Thoracic aorta (tissue), 2 donors: ENCODE measurements around the gene PDGFD. TPM values are rescaled to one million over a fixed set of nuclear protein-coding genes. Genes with fewer than 3 reads are reported as not detected.

Experiments
- ATAC-seq: fragments of 150-250 bp; one replicate; pipeline ENCODE4 v1.8.0; 2017; ENCODE audit warnings: low read depth; ENCODE audit not compliant: insufficient number of reproducible peaks, low FRiP score
- DNase-seq: peaks from one replicate; pipeline ENCODE4 v3.0.0-alpha.2; 2020; ENCODE audit warnings: low spot score
- H3K27ac ChIP-seq, 2 donors: fragments of 200-600 bp; sonication (generic); 1 replicate in 1 of 2; 2 replicates in 1 of 2; pipeline ENCODE4 v1.5.1; 2016; ENCODE audit warnings: mild to moderate bottlenecking in 2 of 2, moderate library complexity in 2 of 2
- H3K27me3 ChIP-seq: fragments of 200-600 bp; sonication (generic); replicated peaks from 2 replicates; pipeline ENCODE4 v1.6.0; 2016; ENCODE audit warnings: mild to moderate bottlenecking; ENCODE audit not compliant: insufficient read depth
- H3K36me3 ChIP-seq: fragments of 200-600 bp; sonication (generic); one replicate; pipeline ENCODE4 v1.5.1; 2016
- H3K4me1 ChIP-seq, 2 donors: fragments of 200-600 bp; sonication (generic); 1 replicate in 1 of 2; 2 replicates in 1 of 2; pipeline versions ENCODE4 v1.5.1 to v1.6.0; 2016; ENCODE audit warnings: low read depth in 2 of 2, mild to moderate bottlenecking in 1 of 2; ENCODE audit not compliant: control insufficient read depth in 1 of 2
- H3K4me3 ChIP-seq: fragments of 200-600 bp; sonication (generic); 2 replicates; pipeline ENCODE4 v1.5.1; 2016; ENCODE audit warnings: mild to moderate bottlenecking
- H3K9me3 ChIP-seq: fragments of 200-600 bp; sonication (generic); 2 replicates; pipeline ENCODE4 v1.5.1; 2016
- CTCF ChIP-seq: fragments of 200-600 bp; sonication (generic); IDR thresholded peaks from one replicate; pipeline ENCODE4 v1.5.1; 2019; ENCODE audit warnings: antibody characterized with exemption
- total RNA-seq, 2 donors: library from RNA; depleted of rRNA; stranded (reverse); fragments of >200 nt; gene quantifications; one replicate each; pipeline versions ENCODE4 v1.1.0 to v1.2.3, GENCODE V29; 2016

Gene PDGFD
- total RNA-seq, 2 donors from 2014 or later, result 135 to 152 TPM

GRCh38 chr11:103948187-103948763 is 215.7 kb downstream of the PDGFD start:
- H3K4me1 ChIP-seq, result peaks cover 26 to 30% of the 10 kb centered on the region in 2 donors
- no peak overlapping the region for H3K4me3 ChIP-seq
- peak overlapping the region in 1 of 2 donors; percentile 57 for H3K27ac ChIP-seq
- ATAC-seq, result no peak
- no peak for TF ChIP-seq CTCF
- H3K36me3 ChIP-seq, result no peaks in the 10 kb centered on the region
- H3K9me3 ChIP-seq, result no peaks in the 10 kb centered on the region
- no peak for DNase-seq
- H3K27me3 ChIP-seq, result no peaks in the 10 kb centered on the region

- Histone ChIP-seq H3K36me3 (no peaks in the 10 kb centered on the region), H3K9me3 (no peaks in the 10 kb centered on the region), H3K4me3 (peak overlapping the region; percentile 13), H3K4me1 (peaks cover 26 to 34% of the 10 kb centered on the region in 2 donors), H3K27ac (peak overlapping the region; percentile 35 to 57), H3K27me3 (no peaks in the 10 kb centered on the region)
- DNase-seq (no peak), ATAC-seq (no peak)
- TF ChIP-seq CTCF, result no peak
Observed at GRCh38 chr11:103947546-103947919, 216.4 kb downstream of the PDGFD start.

GRCh38 chr11:103946793-103947545 is 217.0 kb downstream of the PDGFD start:
- Histone ChIP-seq H3K4me3 (peak overlapping the region; percentile 13), H3K4me1 (peaks cover 26 to 36% of the 10 kb centered on the region in 2 donors), H3K27ac (peak overlapping the region; percentile 35 to 57), H3K36me3 (no peaks in the 10 kb centered on the region), H3K27me3 (no peaks in the 10 kb centered on the region), H3K9me3 (no peaks in the 10 kb centered on the region)
- no peak for DNase-seq
- no peak for ATAC-seq
- no peak for TF ChIP-seq CTCF

GRCh38 chr11:103944251-103944940 is 219.6 kb downstream of the PDGFD start:
- DNase-seq, result no peak
- Histone ChIP-seq H3K36me3 (no peaks in the 10 kb centered on the region), H3K27ac (no peak overlapping the region), H3K4me1 (peaks cover 34 to 55% of the 10 kb centered on the region in 2 donors), H3K9me3 (no peaks in the 10 kb centered on the region), H3K4me3 (no peak overlapping the region), H3K27me3 (no peaks in the 10 kb centered on the region)
- no peak for ATAC-seq
- no peak for TF ChIP-seq CTCF

GRCh38 chr11:103942646-103943045 is 221.3 kb downstream of the PDGFD start:
- H3K27me3 ChIP-seq, result no peaks in the 10 kb centered on the region
- no peak for ATAC-seq

More at GRCh38 chr11:103942646-103943045, 221.3 kb downstream of the PDGFD start:
- H3K27ac ChIP-seq, result no peak overlapping the region
- H3K4me1 ChIP-seq, result peaks cover 24 to 43% of the 10 kb centered on the region in 2 donors
- DNase-seq, result no peak
- H3K9me3 ChIP-seq, result no peaks in the 10 kb centered on the region
- TF ChIP-seq CTCF, result no peak
- H3K36me3 ChIP-seq, result no peaks in the 10 kb centered on the region
- H3K4me3 ChIP-seq, result no peak overlapping the region
